ENCODE measurements around the gene ETNK2. TPM values are rescaled to one million over a fixed set of nuclear protein-coding genes. Genes with fewer than 3 reads are reported as not detected.

The ETNK2 gene
- polyA plus RNA-seq, 3 donors: not detected

DNA sequence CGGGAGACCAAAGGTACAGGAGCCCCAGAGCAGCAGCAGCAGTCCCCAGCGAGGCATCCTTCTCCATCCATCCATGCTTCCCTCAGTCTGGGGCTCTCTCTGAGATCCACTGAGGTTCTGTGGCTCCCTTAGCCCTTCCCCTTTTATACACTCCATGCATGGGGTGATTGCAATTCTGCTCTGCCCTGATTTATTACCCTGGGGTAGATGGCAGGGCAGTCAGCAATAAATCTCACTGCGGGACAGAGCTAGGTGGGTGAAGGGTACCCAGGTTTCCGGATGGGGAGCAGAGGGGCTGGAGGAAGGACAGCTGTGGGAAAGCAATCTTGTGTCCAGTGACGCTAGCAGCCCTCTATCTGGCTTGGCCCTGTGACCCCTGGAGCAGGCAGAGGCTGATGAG, 14.4 kb upstream of the ETNK2 start, which contains the start of gene REN:
Gene REN (minus strand): TSS at position 119 of the 400 bp plus-strand sequence. CDS start 44 bp downstream, at position 75.
- H3K27ac Mint-ChIP-seq: no peak within 1 kb of the TSS
- no peak for TF ChIP-seq CTCF (IDR thresholded peaks at IDR 0.05)
- H3K36me3 ChIP-seq (replicated peaks in 1 of 2; ENCODE audit: control insufficient read depth in 1 of 2, insufficient read depth in 2 of 2, low read length in 2 of 2): no peaks in the 10 kb centered on the region
- no peak within 1 kb of the TSS for H3K4me3 Mint-ChIP-seq
- H3K9me3 Mint-ChIP-seq: peaks cover 7 to 29% (median 22%) of the 10 kb centered on the region in 7 donors
- no peaks in the 10 kb centered on the region for H3K79me2 ChIP-seq (ENCODE audit: insufficient read depth, low read length)
- H3K4me1 ChIP-seq (ENCODE audit: control insufficient read depth in 1 of 2, insufficient read depth in 2 of 2, low read length in 2 of 2): no peaks in the 10 kb centered on the region
- H3K27ac ChIP-seq (ENCODE audit: low read depth in 1 of 2, low read length in 2 of 2): no peak within 1 kb of the TSS
- no peak for DNase-seq
- intact Hi-C loops (cut with micrococcal nuclease): no loop called here
- peaks cover 16 to 26% of the 10 kb centered on the region in 2 donors for H3K9me3 ChIP-seq (replicated peaks in 1 of 2; ENCODE audit: control insufficient read depth in 1 of 2, insufficient read depth in 1 of 2, low read length in 2 of 2)
- no peaks in the 10 kb centered on the region for H3K36me3 Mint-ChIP-seq
- WGBS (ENCODE audit: insufficient coverage): 13% methylated on average over 4 of the region's 5 CpGs
- no peaks in the 10 kb centered on the region for H3K27me3 ChIP-seq (ENCODE audit: control insufficient read depth in 2 of 2, insufficient read depth in 2 of 2, low read length in 2 of 2)
- H4K20me1 ChIP-seq (ENCODE audit: insufficient read depth, low read length): no peaks in the 10 kb centered on the region
- peaks cover 3 to 7% (median 4%) of the 10 kb centered on the region in 3 donors for H3K27me3 Mint-ChIP-seq (ENCODE audit: low read depth in 3 of 3)
- no peak within 1 kb of the TSS for H3K4me3 ChIP-seq (replicated peaks in 1 of 3; ENCODE audit: low read depth in 2 of 3, low read length in 3 of 3)
- peaks cover 2% of the 10 kb centered on the region for H3K4me1 Mint-ChIP-seq
- H3K4me2 ChIP-seq (replicated peaks; ENCODE audit: extremely low read depth, low read length, poor library complexity, severe bottlenecking): no peak within 1 kb of the TSS
- no peak within 1 kb of the TSS for H3K9ac ChIP-seq (ENCODE audit: insufficient read depth, low read length, poor library complexity, severe bottlenecking)
- no peak within 1 kb of the TSS for H2AFZ ChIP-seq (ENCODE audit: insufficient read depth, low read depth, low read length, poor library complexity, severe bottlenecking)

- Histone ChIP-seq H3K27me3 (ENCODE audit: control insufficient read depth in 2 of 2, insufficient read depth in 2 of 2, low read length in 2 of 2) (no peaks in the 10 kb centered on the region), H3K4me3 (replicated peaks in 1 of 3; ENCODE audit: low read depth in 2 of 3, low read length in 3 of 3) (no peak overlapping the region), H3K9ac (ENCODE audit: insufficient read depth, low read length, poor library complexity, severe bottlenecking) (no peak overlapping the region), H3K27ac (ENCODE audit: low read depth in 1 of 2, low read length in 2 of 2) (no peak overlapping the region), H3K9me3 (replicated peaks in 1 of 2; ENCODE audit: control insufficient read depth in 1 of 2, insufficient read depth in 1 of 2, low read length in 2 of 2) (no peaks in the 10 kb centered on the region), H4K20me1 (ENCODE audit: insufficient read depth, low read length) (no peaks in the 10 kb centered on the region), H3K79me2 (ENCODE audit: insufficient read depth, low read length) (no peaks in the 10 kb centered on the region), H2AFZ (ENCODE audit: insufficient read depth, low read depth, low read length, poor library complexity, severe bottlenecking) (no peak overlapping the region), H3K4me1 (ENCODE audit: control insufficient read depth in 1 of 2, insufficient read depth in 2 of 2, low read length in 2 of 2) (no peaks in the 10 kb centered on the region), H3K36me3 (replicated peaks in 1 of 2; ENCODE audit: control insufficient read depth in 1 of 2, insufficient read depth in 2 of 2, low read length in 2 of 2) (no peaks in the 10 kb centered on the region), H3K4me2 (replicated peaks; ENCODE audit: extremely low read depth, low read length, poor library complexity, severe bottlenecking) (no peak overlapping the region)
- Mint-ChIP-seq H3K4me3 (no peak overlapping the region), H3K9me3 (no peaks in the 10 kb centered on the region), H3K4me1 (peaks cover 3% of the 10 kb centered on the region), H3K27ac (no peak overlapping the region), H3K27me3 (ENCODE audit: low read depth in 3 of 3) (peaks cover 3 to 13% (median 7%) of the 10 kb centered on the region in 3 donors), H3K36me3 (no peaks in the 10 kb centered on the region)
- peak; percentile 49 to 66 (median 63) for DNase-seq
- peak; percentile 99 for TF ChIP-seq CTCF (IDR thresholded peaks at IDR 0.05)
- WGBS (ENCODE audit: insufficient coverage): 0% methylated on average over 4 of the region's 7 CpGs
- intact Hi-C loops (cut with micrococcal nuclease): loop anchor here (1.0 to 5.0 kb wide), 4 partner anchors 42 to 205 kb away; no protein-coding TSS in a partner anchor
Observed at GRCh38 chr1:204162494-204163074, 10.7 kb upstream of the ETNK2 start.
